GM12878 (cell line): Measurements from ENCODE around the gene CAPNS1. TPM values are rescaled to one million over a fixed set of nuclear protein-coding genes. Genes with fewer than 3 reads are reported as not detected.

Experiments used
- BCL11A ChIP-seq: IDR thresholded peaks from 2 replicates; pipeline ENCODE4 v1.6.1; 2011; ENCODE audit warnings: low read depth, low read length
- CBFB ChIP-seq: IDR thresholded peaks from 2 replicates; pipeline ENCODE4 v1.6.1; 2016; ENCODE audit warnings: antibody characterized with exemption, low read depth
- FOXK2 ChIP-seq: fragments of 450-650 bp; IDR thresholded peaks from 2 replicates; pipeline ENCODE4 v1.6.1; 2017; ENCODE audit warnings: mild to moderate bottlenecking, moderate library complexity
- IKZF1 ChIP-seq: fragments of 450-650 bp; conservative IDR thresholded peaks from 2 replicates; pipeline ENCODE4 v1.6.1; 2017; ENCODE audit warnings: antibody characterized with exemption, mild to moderate bottlenecking
- MAX ChIP-seq: IDR thresholded peaks from 2 replicates; pipeline ENCODE4 v1.6.1; 2012; ENCODE audit warnings: low read depth, low read length, improper control_type of control experiment
- RFX5 ChIP-seq: IDR thresholded peaks from 2 replicates; pipeline ENCODE4 v1.6.1; 2011; ENCODE audit warnings: low read depth, low read length, improper control_type of control experiment
- polyA plus RNA-seq, 11 experiments: library from polyadenylated mRNA; depleted of rRNA in 4 of 11; unstranded in 6 of 11; stranded (reverse) in 5 of 11; fragments of >200 nt; fragmentation: Nextera tagmentation in 4 of 11; fragmentation: Illumina TruSeq in 1 of 11; extraction: Ambion mirVana in 4 of 11; extraction: Trizol in 1 of 11; gene quantifications; 1 replicate in 1 of 11; 2 replicates in 10 of 11; pipeline versions ENCODE4 v1.2.1 to v1.2.3, GENCODE V29; 2011 to 2016; ENCODE audit warnings: inconsistent platforms in 2 of 11, missing spikeins in 2 of 11, low read depth in 1 of 11
- total RNA-seq, 4 experiments: library from RNA; depleted of rRNA in 3 of 4; stranded (reverse); fragments of >200 nt in 3 of 4; fragmentation: Illumina TruSeq in 1 of 4; extraction: Trizol in 1 of 4; gene quantifications; 2 replicates each; pipeline versions ENCODE4 v1.2.1 to v1.2.3, GENCODE V29; 2013 to 2021

The CAPNS1 gene
- total and polyA plus RNA-seq, 10 of the 15 experiments (the other 5 are each of a cell fraction or from before 2014, with no cell fraction given) = 96.9 to 562 (median 245) TPM

- TF ChIP-seq MAX (no peak), FOXK2 (no peak), CBFB (no peak), BCL11A (no peak), IKZF1 (no peak), RFX5 (no peak)
These were observed 58.3 kb downstream of the CAPNS1 start (continued) for GRCh38 chr19:36198119-36198518.

Other genes with a start within 250 kb of the CAPNS1 start
Only the 7 nearest of the 17 such genes appear.
- 12.4 and 14.2 TPM in 2 replicates for gene WDR62, start 85.2 kb upstream of the CAPNS1 start, total RNA-seq (2014; rRNA removed)
- gene WDR62, start 85.2 kb upstream of the CAPNS1 start, total RNA-seq (2014; rRNA removed; fragmentation: Illumina TruSeq; extraction: Trizol) = 6.1 and 6.2 TPM in 2 replicates
- 18.1 and 20.1 TPM in 2 replicates for gene WDR62, start 85.2 kb upstream of the CAPNS1 start, total RNA-seq (2021)
- gene WDR62, start 85.2 kb upstream of the CAPNS1 start, polyA plus RNA-seq (2011; rRNA removed) = 3.4 and 7.6 TPM in 2 replicates
- gene WDR62, start 85.2 kb upstream of the CAPNS1 start, polyA plus RNA-seq (2014; fragmentation: Illumina TruSeq; extraction: Trizol) = 4.6 and 7.6 TPM in 2 replicates
- under 1 TPM; 0.08 to 0.49 TPM for gene WDR62, start 85.2 kb upstream of the CAPNS1 start, polyA plus RNA-seq (2014; fragmentation: Nextera tagmentation; extraction: Ambion mirVana)
- 15.3 and 19.6 TPM in 2 replicates for gene WDR62, start 85.2 kb upstream of the CAPNS1 start, polyA plus RNA-seq (2014; rRNA removed)
- gene WDR62, start 85.2 kb upstream of the CAPNS1 start, polyA plus RNA-seq (2016; fragmentation: Nextera tagmentation; extraction: Ambion mirVana) = 10 to 100 TPM; 19.8 to 20.6 TPM
- gene OVOL3, start 28.9 kb upstream of the CAPNS1 start, total RNA-seq (2014; rRNA removed) = not detected in 2 replicates
- gene OVOL3, start 28.9 kb upstream of the CAPNS1 start, total RNA-seq (2014; rRNA removed; fragmentation: Illumina TruSeq; extraction: Trizol) = not detected in 2 replicates
- not detected in 2 replicates for gene OVOL3, start 28.9 kb upstream of the CAPNS1 start, total RNA-seq (2021)
- not detected in 2 replicates for gene OVOL3, start 28.9 kb upstream of the CAPNS1 start, polyA plus RNA-seq (2011; rRNA removed)
- not detected in 2 replicates for gene OVOL3, start 28.9 kb upstream of the CAPNS1 start, polyA plus RNA-seq (2014; fragmentation: Illumina TruSeq; extraction: Trizol)
- not detected for gene OVOL3, start 28.9 kb upstream of the CAPNS1 start, polyA plus RNA-seq (2014; fragmentation: Nextera tagmentation; extraction: Ambion mirVana)
- not detected in 2 replicates for gene OVOL3, start 28.9 kb upstream of the CAPNS1 start, polyA plus RNA-seq (2014; rRNA removed)
- gene OVOL3, start 28.9 kb upstream of the CAPNS1 start, polyA plus RNA-seq (2016; fragmentation: Nextera tagmentation; extraction: Ambion mirVana) = under 1 TPM in 1 of 2 experiments, not detected in 1; 0.43 TPM
- 169 and 194 TPM in 2 replicates for gene POLR2I, start 25.2 kb upstream of the CAPNS1 start, total RNA-seq (2014; rRNA removed)
- gene POLR2I, start 25.2 kb upstream of the CAPNS1 start, total RNA-seq (2014; rRNA removed; fragmentation: Illumina TruSeq; extraction: Trizol) = 80.7 and 85.8 TPM in 2 replicates
- gene POLR2I, start 25.2 kb upstream of the CAPNS1 start, total RNA-seq (2021) = 106 and 113 TPM in 2 replicates
- gene POLR2I, start 25.2 kb upstream of the CAPNS1 start, polyA plus RNA-seq (2011; rRNA removed) = 19.4 and 30.9 TPM in 2 replicates
- gene POLR2I, start 25.2 kb upstream of the CAPNS1 start, polyA plus RNA-seq (2014; fragmentation: Illumina TruSeq; extraction: Trizol) = 21.3 and 61.9 TPM in 2 replicates
- 100 to 1,000 TPM; 235 to 269 TPM for gene POLR2I, start 25.2 kb upstream of the CAPNS1 start, polyA plus RNA-seq (2014; fragmentation: Nextera tagmentation; extraction: Ambion mirVana)
- gene POLR2I, start 25.2 kb upstream of the CAPNS1 start, polyA plus RNA-seq (2014; rRNA removed) = 196 and 211 TPM in 2 replicates
- 100 to 1,000 TPM; 256 to 272 TPM for gene POLR2I, start 25.2 kb upstream of the CAPNS1 start, polyA plus RNA-seq (2016; fragmentation: Nextera tagmentation; extraction: Ambion mirVana)
- 141 and 156 TPM in 2 replicates for gene TBCB, start 24.6 kb upstream of the CAPNS1 start, total RNA-seq (2014; rRNA removed)
- gene TBCB, start 24.6 kb upstream of the CAPNS1 start, total RNA-seq (2014; rRNA removed; fragmentation: Illumina TruSeq; extraction: Trizol) = 80.1 and 86.0 TPM in 2 replicates
- gene TBCB, start 24.6 kb upstream of the CAPNS1 start, total RNA-seq (2021) = 117 and 123 TPM in 2 replicates
- 102 and 135 TPM in 2 replicates for gene TBCB, start 24.6 kb upstream of the CAPNS1 start, polyA plus RNA-seq (2011; rRNA removed)
- 50.0 and 83.5 TPM in 2 replicates for gene TBCB, start 24.6 kb upstream of the CAPNS1 start, polyA plus RNA-seq (2014; fragmentation: Illumina TruSeq; extraction: Trizol)
- gene TBCB, start 24.6 kb upstream of the CAPNS1 start, polyA plus RNA-seq (2014; fragmentation: Nextera tagmentation; extraction: Ambion mirVana) = 10 to 100 TPM in 1 of 2 experiments, 1 to 10 TPM in 1; 9.4 to 18.3 TPM
- gene TBCB, start 24.6 kb upstream of the CAPNS1 start, polyA plus RNA-seq (2014; rRNA removed) = 179 and 193 TPM in 2 replicates
- gene TBCB, start 24.6 kb upstream of the CAPNS1 start, polyA plus RNA-seq (2016; fragmentation: Nextera tagmentation; extraction: Ambion mirVana) = 100 to 1,000 TPM; 186 to 188 TPM
- not detected in 2 replicates for gene COX7A1, start 12.4 kb downstream of the CAPNS1 start, total RNA-seq (2014; rRNA removed)
- gene COX7A1, start 12.4 kb downstream of the CAPNS1 start, total RNA-seq (2014; rRNA removed; fragmentation: Illumina TruSeq; extraction: Trizol) = not detected in 2 replicates
- not detected in 2 replicates for gene COX7A1, start 12.4 kb downstream of the CAPNS1 start, total RNA-seq (2021)
- gene COX7A1, start 12.4 kb downstream of the CAPNS1 start, polyA plus RNA-seq (2011; rRNA removed) = not detected in 2 replicates
- not detected in 2 replicates for gene COX7A1, start 12.4 kb downstream of the CAPNS1 start, polyA plus RNA-seq (2014; fragmentation: Illumina TruSeq; extraction: Trizol)
- not detected for gene COX7A1, start 12.4 kb downstream of the CAPNS1 start, polyA plus RNA-seq (2014; fragmentation: Nextera tagmentation; extraction: Ambion mirVana)
- not detected in 2 replicates for gene COX7A1, start 12.4 kb downstream of the CAPNS1 start, polyA plus RNA-seq (2014; rRNA removed)
- not detected for gene COX7A1, start 12.4 kb downstream of the CAPNS1 start, polyA plus RNA-seq (2016; fragmentation: Nextera tagmentation; extraction: Ambion mirVana)
- gene ZNF565, start 74.6 kb downstream of the CAPNS1 start, total RNA-seq (2014; rRNA removed) = 1.7 and 1.8 TPM in 2 replicates
- 2.0 and 2.2 TPM in 2 replicates for gene ZNF565, start 74.6 kb downstream of the CAPNS1 start, total RNA-seq (2014; rRNA removed; fragmentation: Illumina TruSeq; extraction: Trizol)
- gene ZNF565, start 74.6 kb downstream of the CAPNS1 start, total RNA-seq (2021) = 1.7 and 1.9 TPM in 2 replicates
- gene ZNF565, start 74.6 kb downstream of the CAPNS1 start, polyA plus RNA-seq (2011; rRNA removed) = 2.2 and 2.5 TPM in 2 replicates
- 1.9 and 2.0 TPM in 2 replicates for gene ZNF565, start 74.6 kb downstream of the CAPNS1 start, polyA plus RNA-seq (2014; fragmentation: Illumina TruSeq; extraction: Trizol)
- gene ZNF565, start 74.6 kb downstream of the CAPNS1 start, polyA plus RNA-seq (2014; fragmentation: Nextera tagmentation; extraction: Ambion mirVana) = 1 to 10 TPM in 1 of 2 experiments, under 1 TPM in 1; 0.72 to 1.8 TPM
- 0.86 and 0.93 TPM in 2 replicates for gene ZNF565, start 74.6 kb downstream of the CAPNS1 start, polyA plus RNA-seq (2014; rRNA removed)
- gene ZNF565, start 74.6 kb downstream of the CAPNS1 start, polyA plus RNA-seq (2016; fragmentation: Nextera tagmentation; extraction: Ambion mirVana) = 1 to 10 TPM; 1.4 to 2.0 TPM
- 63.5 and 73.6 TPM in 2 replicates for gene ZNF146, start 75.0 kb downstream of the CAPNS1 start, total RNA-seq (2014; rRNA removed)
- gene ZNF146, start 75.0 kb downstream of the CAPNS1 start, total RNA-seq (2014; rRNA removed; fragmentation: Illumina TruSeq; extraction: Trizol) = 110 and 112 TPM in 2 replicates
- gene ZNF146, start 75.0 kb downstream of the CAPNS1 start, total RNA-seq (2021) = 60.4 and 61.0 TPM in 2 replicates
- 80.3 and 128 TPM in 2 replicates for gene ZNF146, start 75.0 kb downstream of the CAPNS1 start, polyA plus RNA-seq (2011; rRNA removed)
- gene ZNF146, start 75.0 kb downstream of the CAPNS1 start, polyA plus RNA-seq (2014; fragmentation: Illumina TruSeq; extraction: Trizol) = 115 and 152 TPM in 2 replicates
- 10 to 100 TPM; 20.0 to 37.8 TPM for gene ZNF146, start 75.0 kb downstream of the CAPNS1 start, polyA plus RNA-seq (2014; fragmentation: Nextera tagmentation; extraction: Ambion mirVana)
- 47.8 and 52.6 TPM in 2 replicates for gene ZNF146, start 75.0 kb downstream of the CAPNS1 start, polyA plus RNA-seq (2014; rRNA removed)
- gene ZNF146, start 75.0 kb downstream of the CAPNS1 start, polyA plus RNA-seq (2016; fragmentation: Nextera tagmentation; extraction: Ambion mirVana) = 10 to 100 TPM; 79.0 to 83.0 TPM